ENCODE data around the gene CASP4.

GRCh38 chr11:104995001-104995408 lies 26.6 kb upstream of the CASP4 start:
- TF ChIP-seq POLR2A (IDR thresholded peaks at IDR 0.05; ENCODE audit: low read length) (no peak), GATA1 (IDR thresholded peaks at IDR 0.05; ENCODE audit: low read depth, low read length) (no peak)
